Measurements from ENCODE around the gene PON3.
"Not testable (repeated sequence)": the region's sequence is repeated elsewhere in the genome, so short reads cannot be mapped to it uniquely, and the experiment has no call there.

Gene PON3

DNA sequence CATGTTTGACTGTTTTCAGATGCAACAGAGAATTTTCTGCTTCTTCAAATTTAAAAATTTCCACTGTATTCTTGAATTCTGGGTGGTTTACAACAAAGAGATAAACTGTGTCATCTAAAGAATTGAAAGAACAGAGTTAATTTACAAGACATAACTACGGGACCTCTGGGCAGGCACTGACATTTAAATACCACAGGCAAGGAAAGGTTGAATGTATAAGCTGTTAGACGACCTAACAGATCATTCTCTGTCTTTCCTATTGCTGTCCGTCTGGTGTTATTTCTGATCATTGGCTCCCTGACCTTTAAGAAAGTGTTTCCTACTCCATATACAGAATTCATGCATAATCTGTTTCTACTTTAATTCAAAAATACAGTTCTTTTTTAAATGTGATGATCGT, 15.5 kb upstream of the PON3 start:
- DNase-seq: no peak

DNA sequence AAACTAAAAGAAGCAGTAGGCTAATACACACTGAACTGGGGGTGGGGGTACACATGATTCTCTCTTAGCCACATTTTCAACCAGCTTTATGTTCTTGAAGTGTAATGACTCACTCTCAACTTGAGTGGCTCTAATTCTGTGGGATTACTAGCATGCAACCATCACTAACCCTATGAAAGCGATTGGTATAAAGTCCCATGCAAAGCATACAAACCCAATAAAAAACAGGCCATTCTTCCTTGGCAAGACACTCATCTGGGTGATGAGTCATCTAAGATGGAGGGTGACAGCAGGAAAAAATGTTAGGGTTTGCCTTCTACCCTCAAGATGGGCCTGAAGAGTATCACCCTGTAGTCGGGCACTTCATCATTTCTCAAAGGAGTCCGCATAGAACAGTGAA, 14.9 kb upstream of the PON3 start:
- DNase-seq: no peak

DNA sequence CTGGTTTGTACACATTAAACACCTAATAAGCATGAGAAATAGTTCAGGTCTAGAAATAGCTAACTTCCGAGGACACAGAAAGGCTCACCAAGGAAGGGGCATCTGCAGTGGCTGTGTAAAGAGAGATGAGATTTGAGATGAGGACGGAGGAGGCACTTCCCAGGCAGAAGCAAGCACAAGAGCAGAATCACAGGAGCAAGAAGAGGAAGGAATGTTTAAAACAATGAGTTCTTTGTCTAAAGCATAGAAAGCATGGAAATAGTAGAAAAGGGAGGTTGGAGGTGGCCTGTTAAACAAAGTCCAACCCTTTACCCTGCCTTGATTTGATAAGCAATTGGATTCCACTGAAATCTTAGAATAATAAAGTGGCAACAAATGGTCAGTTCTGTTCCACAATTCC, 11.6 kb upstream of the PON3 start:
- no peak for DNase-seq

DNA sequence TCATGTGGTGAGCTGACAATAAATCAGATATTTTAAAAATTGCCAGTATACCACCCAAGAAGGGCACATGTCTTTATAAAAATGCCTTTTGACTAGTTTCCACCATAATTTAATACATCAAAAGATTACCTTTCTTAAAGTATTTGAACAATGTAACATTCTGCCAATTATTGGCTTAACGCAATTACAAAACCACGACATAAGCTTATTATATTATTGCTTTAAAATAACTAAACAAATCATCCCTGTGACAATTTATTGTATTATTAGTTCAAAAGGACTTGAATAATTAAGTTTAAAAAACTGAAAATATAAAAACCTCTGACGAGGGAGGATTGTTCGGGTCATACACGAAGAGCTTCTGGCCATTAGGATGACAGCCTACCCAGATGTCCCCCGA, 9.6 kb upstream of the PON3 start:
- no peak for DNase-seq

DNA sequence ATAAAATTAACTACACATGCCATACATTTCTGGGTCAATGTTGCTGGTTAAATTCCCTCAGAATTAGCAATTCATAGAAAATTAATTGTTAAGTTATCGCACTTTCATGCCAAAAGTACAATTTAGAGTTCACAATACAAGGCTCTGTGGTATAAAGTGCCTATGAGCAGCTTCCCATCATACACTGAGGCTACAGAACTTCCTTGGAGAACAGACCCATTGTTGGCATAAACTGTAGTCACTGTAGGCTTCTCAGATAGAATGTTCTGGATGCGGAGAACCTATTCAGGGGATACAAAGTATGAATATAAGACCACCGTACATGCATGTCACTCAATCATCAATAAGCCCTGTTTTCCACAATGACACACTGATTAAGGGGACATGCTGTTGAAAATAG, 9.0 kb upstream of the PON3 start:
- no peak for DNase-seq

DNA sequence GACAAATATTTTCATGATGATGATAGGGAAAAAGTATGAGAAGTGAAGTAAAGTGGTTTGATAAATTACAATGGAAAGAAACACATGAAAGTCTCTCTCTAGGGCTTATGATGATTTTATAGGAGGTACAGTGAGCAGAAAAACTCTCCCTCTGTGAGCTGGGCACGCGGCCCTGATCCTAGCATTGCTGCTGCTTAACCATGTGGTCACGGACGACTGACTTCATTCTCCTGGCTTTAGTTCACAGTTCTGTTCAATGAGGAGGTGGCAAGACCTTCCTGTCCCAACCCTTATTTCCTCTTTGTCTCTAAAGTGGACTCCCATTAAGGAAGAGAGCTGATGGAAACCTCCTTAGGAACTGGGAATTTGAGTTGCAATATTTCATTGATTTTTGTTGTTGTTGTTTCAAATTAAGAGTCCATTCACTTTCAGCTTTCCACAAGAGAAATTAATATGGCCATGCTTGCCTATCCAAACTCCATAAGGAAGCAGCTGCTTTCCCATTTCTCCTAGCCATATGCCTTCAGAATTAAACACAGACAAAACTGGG, 8.2 kb upstream of the PON3 start:
- DNase-seq: no peak

DNA sequence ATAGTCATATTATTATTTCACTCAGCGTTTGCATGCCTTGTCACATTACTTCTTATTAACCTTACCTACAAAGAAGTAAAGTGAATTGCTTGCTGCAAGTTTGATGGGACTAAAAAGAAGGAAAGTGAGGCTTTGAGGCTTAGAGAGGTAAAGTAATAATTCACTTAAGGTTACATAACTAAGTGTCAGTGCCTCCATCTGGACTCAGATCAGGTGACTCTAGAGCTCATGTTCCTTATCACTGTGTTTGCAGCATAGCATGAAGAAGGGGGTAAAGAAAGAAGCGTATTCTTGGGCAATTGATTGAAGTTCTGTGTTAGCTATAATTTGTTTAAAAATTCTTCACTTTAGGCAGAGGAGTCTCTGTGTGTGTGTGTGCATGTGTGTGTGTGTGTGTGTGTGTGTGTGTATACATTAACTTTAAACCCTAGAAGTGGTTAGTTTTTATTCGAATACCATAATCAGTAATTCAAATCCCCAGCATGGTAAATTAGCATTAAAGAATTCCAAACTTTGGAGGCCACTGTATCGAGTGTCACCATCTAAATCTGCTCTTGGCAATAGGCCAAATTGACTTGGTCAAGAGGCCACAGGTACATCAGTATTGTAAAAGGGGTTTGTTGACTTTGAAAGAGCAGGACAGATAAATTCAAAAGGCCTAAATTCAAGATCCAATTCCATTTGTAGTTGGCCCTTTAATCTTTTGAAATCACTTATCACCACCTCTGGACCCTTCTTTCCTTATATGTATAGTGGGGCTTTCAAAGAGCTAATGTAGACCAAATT, 2.2 kb upstream of the PON3 start:
- no peak for DNase-seq

DNA sequence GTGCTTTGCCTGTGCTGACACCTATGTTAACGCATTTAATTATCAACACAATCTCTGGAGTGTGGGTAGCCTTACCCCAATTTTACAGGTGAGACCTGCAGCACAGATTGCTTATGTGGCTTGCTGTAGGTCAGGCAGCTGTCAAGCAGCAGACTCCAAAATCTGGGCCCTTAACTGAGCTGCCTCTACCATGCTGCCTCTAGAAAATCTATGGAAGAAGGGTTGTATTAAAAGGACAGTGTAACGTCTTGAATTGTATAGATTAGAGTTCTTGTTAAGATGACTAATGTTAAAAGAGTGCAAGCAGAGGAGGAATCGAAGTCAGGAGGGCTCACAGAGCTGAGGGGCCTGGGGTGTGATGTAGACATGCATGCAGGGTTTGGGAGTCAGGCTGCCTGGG, 1.2 kb upstream of the PON3 start:
- no peak for DNase-seq

DNA sequence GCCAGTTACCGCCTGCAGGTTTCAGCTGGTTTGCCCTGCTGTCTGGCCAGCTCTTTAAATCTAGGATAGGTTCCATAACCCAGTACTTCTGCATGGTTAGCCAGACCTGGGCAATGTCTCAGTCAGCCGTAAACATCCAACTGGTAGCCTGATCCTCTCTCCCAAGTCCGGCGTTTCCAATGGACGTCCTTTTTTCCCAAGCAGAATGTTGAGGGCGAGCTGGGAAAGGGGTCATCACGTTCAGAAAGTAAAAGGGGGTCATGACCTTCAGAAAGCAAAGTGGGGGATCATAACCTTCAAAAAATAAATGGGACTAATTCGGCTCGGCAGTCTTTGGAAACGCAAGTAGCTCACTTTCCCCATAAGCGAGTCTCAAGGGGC, 430 bp downstream of the PON3 start:
- no peak for DNase-seq

DNA sequence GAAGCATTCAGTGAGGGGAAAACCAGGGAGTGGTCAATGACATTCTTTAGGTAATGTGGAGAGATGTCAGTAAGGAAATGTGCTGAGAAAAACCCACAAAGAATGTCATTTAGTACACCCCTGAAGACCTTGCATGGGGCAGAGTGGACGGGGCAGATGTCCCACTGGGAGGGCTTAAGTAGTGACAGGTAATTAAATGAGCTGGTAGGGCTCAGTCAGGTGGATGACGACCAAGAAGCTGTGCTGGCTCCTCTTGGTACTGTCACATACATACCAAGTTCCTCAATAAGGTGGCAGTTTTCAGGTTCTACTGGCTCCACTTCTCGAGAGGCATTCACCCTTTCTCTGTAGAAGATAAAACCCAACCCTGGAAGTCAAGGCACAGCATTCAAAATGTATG, 1.8 kb downstream of the PON3 start:
- DNase-seq: no peak

DNA sequence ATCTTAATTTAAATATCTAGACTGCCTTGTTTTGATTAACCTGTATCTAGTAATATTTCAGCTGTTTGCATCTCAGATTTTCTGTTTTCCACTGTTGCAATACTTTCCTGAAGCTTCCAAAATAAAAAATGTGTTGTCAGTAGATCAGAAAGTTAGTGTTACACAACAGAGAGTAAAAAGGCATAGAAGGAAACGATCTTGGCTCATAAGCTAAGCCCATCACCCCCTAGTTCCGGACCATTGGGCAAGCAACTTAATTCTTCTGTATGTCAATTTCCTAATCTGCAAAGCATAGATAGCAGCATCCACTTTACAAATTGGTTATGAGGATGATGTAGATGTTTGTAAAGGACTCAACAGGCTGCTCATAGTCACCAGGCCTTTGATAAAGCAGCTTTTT, 4.4 kb downstream of the PON3 start:
- DNase-seq: no peak

DNA sequence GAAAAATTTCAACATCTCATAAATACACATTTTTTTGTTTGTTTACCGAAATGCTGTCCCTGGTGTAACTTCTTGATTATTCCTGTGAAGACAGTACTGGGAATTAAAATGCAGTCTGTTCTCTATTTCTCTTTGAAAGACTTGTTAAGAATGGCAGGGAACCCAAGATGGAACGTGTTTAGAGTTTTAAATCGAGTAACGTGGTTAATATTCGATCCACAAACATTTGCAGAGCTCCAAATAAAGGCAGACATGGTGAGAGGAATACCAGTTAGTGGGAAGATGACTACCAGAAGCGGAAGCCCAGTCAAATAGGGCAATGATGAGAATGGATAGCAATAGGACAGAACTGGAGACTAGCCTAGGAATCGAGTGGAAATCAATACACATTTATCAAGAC, 6.7 kb downstream of the PON3 start:
- no peak for DNase-seq

DNA sequence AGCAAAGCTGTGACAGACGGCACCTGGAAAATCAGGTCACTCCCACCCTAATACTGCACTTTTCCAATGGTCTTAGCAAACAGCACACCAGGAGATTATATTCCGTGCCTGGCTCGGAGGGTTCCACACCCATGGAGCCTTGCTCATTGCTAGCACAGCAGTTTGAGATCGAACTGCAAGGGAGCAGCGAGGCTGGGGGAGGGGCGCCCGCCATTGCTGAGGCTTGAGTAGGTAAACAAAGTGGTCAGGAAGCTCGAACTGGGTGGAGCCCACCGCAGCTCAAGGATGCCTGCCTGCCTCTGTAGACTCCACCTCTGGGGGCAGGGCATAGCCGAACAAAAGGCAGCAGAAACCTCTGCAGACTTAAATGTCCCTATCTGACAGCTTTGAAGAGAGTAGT, 16.7 kb downstream of the PON3 start:
- DNase-seq: not testable (repeated sequence)

DNA sequence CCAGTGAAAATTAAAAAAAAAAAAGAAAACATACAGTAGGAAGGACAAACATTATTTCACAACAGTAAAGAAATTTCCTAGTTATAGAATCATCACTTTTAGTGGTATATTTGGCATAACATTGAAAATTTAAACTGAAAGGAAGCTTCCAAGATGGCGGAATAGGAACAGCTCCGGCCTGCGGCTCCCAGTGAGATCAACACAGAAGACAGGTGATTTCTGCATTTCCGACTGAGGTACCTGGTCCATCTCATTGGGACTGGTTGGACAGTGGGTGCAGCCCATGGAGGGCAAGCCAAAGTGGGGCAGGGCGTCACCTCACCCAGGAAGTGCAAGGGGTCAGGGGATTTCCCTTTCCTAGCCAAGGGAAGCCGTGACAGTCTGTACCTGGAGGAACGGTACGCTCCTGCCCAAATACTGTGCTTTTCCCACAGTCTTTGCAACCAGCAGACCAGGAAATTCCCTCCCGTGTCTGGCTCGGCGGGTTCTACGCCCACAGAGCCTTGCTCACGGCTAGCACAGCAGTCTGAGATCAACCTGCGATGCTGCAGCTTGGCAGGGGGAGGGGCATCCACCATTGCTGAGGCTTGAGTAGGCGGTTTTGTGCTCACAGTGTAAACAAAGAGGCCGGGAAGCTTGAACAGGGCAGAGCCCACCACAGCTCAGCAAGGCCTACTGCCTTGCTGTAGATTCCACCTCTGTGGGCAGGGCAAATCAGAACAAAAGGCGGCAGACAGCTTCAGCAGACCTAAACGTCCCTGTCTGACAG, 19.4 kb downstream of the PON3 start:
- no peak for DNase-seq

DNA sequence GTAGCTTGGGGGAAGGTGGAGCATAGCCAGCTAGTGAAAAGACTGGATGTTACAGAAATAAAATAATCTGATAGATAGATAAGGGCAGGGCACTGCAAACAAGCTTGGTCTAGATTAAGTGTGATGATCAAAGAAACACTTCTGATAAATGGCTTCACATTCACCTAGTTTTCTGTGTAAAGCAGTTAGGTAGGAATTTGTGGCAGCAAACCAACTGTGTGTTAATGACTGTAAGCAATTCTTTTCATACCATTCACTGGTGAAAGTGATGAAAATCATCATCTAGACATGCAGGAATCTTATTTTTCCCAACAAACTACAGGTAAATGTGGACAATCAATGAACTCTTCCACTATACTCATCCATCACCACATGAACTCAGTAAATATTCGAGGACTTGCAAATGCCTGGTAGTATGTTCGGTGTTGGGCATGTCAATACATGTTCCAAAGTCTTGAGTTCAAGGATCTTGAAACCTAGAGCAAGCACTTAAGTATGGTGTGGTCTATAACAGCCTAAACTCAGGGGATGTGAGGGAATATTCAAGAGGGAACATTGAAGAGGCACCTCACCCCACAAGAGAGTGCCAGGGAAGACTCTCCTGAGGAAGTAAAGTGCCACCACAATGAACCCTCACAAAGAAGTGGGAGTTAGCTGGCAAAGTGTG, 20.5 kb downstream of the PON3 start:
- DNase-seq: no peak

DNA sequence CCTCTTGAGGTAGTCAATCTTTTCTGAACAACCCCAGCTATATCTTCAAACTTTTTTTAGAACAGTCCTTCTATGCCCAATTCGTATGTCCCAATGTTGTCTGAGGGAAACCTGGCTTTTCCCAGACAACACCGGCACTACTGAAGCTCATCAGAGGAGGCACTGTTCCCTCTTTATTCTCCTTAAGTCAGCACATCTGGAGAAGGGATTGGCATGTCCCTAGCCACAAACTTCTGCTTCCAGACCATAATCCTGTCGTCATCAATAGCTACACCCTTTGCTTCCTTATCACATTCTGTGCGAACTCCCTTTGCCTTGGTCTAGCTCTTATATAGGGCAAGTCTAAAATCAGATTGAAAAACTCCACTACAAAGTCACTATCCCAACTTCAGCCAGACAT, 22.9 kb downstream of the PON3 start:
- DNase-seq: no peak

DNA sequence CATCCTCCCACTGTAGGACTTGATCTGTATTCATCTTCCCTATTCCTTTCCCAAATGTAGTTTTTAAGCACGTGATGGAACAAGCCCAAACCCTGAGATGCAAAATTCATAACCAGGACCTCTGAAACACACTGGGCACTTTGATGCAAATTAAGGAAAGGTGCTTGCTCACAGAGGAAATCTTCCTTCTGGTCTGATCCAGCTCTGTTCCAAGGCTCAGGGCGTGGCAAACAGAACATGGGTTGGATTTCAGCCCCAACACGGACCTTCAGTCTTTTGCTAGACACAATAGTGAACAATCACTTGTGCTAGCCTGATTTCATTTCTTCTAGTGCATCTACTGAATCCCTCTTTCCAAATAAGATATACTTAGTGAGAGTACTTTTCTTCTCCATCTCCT, 27.9 kb downstream of the PON3 start:
- no peak for DNase-seq

DNA sequence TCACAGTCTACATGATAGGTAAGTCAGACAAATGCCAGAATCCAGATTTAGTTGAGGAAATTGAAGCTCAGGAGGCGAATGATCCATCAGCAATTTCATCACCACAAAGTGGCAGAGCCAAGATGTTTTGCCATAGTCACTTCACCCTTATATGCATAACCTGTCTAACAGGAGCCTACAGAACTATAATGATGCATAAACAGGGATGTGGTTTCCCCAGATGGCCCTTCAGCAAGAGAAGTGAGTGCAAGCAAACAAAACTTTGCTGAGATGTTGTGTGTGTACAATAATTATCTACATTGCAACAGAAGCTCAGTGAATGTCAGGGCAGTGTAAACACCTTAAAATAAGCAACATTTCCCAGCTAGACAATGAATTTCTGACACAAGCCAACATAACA, 28.6 kb downstream of the PON3 start:
- no peak for DNase-seq

DNA sequence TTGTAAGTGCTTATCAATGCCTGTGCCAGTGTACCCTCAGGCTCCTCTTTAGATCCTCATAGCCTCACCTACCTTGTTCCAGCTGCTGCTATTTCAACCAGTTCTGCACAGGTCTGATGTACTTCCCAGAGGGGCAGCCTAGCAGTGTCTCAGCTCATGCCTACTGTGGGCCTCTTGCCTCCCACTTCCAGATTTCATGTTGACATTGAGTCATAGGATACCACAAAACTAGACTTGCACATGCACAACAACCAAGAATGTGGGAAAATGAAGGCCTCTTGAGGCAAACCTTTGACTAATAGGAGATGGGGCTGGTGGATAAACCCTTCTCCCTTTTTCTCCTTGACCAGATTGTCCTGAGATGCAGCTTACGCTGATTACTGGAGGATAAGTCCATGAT, 31.0 kb downstream of the PON3 start:
- no peak for DNase-seq

DNA sequence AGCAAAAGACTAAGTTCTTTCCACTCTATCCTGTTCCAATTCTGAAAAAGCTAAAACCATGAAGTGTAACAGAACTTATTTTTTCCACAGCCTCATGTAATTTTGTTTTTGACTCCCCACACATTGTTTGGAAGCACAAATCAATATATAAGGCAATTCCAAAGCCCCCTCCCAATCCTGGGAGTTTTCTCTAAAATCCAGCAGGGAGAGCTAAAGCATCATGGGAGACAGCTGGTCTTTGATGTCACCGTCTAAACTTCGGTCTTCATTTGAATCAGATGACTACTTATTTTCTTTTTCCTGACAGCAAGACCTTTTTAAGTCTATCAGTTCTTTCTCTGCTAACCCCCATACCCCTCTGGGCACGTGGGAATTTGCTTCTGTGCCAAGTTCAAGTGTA, 38.6 kb downstream of the PON3 start:
- DNase-seq: no peak

DNA sequence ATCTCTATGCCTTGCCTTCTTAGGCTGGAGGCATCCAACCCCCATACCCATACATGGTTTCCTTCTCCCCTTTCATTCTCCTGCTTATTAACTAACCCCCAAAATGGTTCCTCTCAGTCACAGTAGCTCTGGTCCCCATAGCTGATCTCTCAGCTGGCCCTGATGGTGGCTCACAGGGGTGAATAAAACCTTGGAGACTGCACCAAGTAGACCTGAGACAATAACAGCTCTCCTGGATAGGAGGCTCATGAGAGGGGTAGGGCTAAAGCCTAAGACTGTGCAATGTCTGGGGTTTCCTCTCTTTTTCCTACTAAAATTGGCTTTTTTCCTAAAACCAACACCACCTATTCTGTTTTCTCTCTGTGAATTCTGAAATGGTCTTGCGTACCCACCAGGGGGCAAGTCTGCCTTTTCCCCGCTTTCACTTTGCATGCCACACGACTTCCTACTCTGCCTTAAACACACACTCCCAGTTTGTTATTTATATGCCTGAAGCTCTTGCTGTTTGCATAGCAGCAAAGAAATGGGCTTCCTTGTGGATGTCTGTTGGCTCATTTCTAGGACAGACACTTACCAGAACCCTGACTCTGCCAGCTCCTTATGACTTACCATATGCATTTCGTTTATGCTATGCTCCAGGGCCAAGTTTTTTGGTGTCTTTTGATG, 53.4 kb downstream of the PON3 start:
- DNase-seq: no peak

DNA sequence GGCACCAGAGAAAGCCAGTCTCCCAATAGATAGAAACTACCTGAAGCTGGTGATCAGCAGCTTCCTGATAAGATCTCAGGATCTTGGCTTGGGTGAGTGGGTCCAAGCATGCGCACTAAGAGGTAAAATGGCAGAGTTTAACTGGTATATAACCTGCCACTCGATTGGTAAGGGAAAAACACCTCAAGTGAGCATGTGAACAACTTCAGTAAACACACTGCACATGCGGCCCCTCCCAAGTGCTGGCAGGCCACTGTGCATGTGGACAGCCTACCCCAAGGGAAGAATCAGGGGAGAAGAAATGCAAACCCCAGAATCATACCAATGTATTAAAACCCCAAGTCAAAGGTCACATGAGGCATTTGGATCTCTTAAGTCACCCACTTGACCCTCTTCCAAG, 54.1 kb downstream of the PON3 start:
- no peak for DNase-seq

DNA sequence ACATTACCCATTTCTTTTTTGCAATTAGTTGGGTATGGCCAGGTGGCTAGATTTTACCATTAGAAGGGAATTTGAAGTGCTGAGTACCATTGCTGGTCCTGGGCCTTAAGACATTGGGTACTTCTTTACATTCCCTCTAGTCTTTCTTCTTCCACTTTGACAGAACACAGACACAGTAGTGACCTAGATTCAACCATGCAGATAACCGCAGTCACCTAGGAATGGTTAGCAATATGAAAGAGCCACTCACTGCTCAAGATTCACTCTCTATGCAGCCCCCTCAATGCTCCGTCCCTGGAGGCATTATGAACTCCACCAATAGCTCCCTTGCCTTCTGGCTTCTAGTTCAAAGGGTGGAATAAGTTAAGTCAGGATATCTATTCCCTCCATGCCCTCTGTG, 55.7 kb downstream of the PON3 start:
- no peak for DNase-seq
